ENCODE data around the gene SLC39A1. TPM values are rescaled to one million over a fixed set of nuclear protein-coding genes. Genes with fewer than 3 reads are reported as not detected.
"Not testable (repeated sequence)": the region's sequence is repeated elsewhere in the genome, so short reads cannot be mapped to it uniquely, and the experiment has no call there.

The SLC39A1 gene, protein sequence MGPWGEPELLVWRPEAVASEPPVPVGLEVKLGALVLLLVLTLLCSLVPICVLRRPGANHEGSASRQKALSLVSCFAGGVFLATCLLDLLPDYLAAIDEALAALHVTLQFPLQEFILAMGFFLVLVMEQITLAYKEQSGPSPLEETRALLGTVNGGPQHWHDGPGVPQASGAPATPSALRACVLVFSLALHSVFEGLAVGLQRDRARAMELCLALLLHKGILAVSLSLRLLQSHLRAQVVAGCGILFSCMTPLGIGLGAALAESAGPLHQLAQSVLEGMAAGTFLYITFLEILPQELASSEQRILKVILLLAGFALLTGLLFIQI
- 142 TPM for polyA plus RNA-seq (2013, experiment 1 of 4)
- polyA plus RNA-seq (2013, experiment 2 of 4), result 146 TPM
- polyA plus RNA-seq (2013, experiment 3 of 4), result 108 TPM
- polyA plus RNA-seq (2013, experiment 4 of 4), result 117 TPM

DNA sequence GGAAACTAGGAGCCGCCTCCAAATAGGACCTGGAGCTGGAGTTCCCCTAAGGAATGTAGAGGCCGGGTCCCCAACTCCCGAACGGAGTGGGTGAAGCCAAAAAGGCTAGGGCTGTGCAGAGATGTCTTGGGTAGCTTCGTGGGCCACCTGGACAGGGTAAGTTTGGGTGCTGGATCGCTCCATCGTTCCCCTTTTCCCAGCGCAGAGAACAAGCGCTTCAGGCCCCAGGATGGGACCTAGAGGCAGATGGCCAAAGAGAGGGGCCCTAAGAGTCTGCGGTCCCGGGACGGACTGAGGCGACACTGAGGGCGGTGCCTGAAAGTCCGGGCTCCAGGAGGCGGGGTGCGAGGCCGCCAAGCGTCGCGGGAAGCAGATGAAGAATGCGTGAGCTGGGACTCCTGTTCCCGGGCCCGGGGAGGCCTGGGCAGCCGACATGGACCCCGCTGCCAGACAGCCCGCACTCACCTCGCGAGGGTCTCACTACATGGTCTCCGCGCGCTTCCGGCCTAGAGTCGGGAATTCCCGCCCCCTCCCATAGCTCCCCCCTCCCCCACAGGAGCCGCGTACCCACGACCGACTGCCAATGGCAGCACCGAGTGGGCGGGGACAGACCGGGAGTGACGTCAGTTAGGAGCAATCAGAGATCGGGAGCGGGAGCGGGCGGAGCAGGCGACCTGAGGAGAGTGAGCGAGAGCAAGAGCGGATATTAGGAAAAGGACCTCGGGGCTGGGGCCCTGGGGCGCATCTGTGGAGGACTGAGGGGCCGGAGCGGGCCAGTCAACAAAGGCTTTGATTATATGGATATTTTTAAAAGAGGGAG lies at the start of gene SLC39A1:
TSS of gene SLC39A1 (minus strand) at position 508 of the 820 bp plus-strand sequence. CDS start 822 bp downstream, outside the sequence.
- Histone ChIP-seq H3K4me1 (ENCODE audit: control insufficient read depth, insufficient read depth, low read length) (peaks cover 15% of the 10 kb centered on the region), H3K27me3 (ENCODE audit: control insufficient read depth, insufficient read depth, low read length, poor library complexity, severe bottlenecking) (no peaks in the 10 kb centered on the region), H3K9me3 (ENCODE audit: control insufficient read depth, low read length) (no peaks in the 10 kb centered on the region), H3K36me3 (ENCODE audit: control insufficient read depth, insufficient read depth, low read length) (peaks cover 17% of the 10 kb centered on the region), H3K27ac (ENCODE audit: insufficient read depth, low read depth, low read length, poor library complexity, severe bottlenecking) (peak within 1 kb of the TSS; percentile 96), H3K4me3 (ENCODE audit: insufficient read depth, low read depth, low read length) (peak within 1 kb of the TSS; percentile 83)
- WGBS, 2 experiments, result 0 to 1% methylated on average over 54 of the region's 54 CpGs

DNA sequence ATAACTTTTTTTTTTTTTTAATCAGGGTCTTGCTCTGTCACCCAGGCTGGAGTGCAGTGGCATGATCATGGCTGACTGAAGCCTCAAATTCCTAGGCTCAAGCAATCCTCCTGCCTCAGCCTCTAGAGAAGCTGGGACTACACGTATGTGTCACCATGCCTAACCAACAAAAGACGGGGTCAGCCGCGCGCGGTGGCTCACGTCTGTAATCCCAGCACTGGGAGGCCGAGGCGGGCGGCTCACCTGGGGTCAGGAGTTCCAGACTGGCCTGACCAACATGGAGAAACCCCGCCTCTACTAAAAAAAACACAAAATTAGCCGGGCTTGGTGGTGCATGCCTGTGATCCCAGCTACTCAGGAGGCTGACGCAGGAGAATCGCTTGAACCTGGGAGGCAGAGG lies 49.2 kb upstream of the SLC39A1 start:
- not testable (repeated sequence) for H3K9me3 ChIP-seq (ENCODE audit: control insufficient read depth, low read length); H3K36me3 ChIP-seq (ENCODE audit: control insufficient read depth, insufficient read depth, low read length); H3K27me3 ChIP-seq (ENCODE audit: control insufficient read depth, insufficient read depth, low read length, poor library complexity, severe bottlenecking); H3K4me1 ChIP-seq (ENCODE audit: control insufficient read depth, insufficient read depth, low read length); H3K27ac ChIP-seq (ENCODE audit: insufficient read depth, low read depth, low read length, poor library complexity, severe bottlenecking); H3K4me3 ChIP-seq (ENCODE audit: insufficient read depth, low read depth, low read length)
- WGBS, 2 experiments, result 94 to 95% methylated on average over 14 of the region's 14 CpGs

DNA sequence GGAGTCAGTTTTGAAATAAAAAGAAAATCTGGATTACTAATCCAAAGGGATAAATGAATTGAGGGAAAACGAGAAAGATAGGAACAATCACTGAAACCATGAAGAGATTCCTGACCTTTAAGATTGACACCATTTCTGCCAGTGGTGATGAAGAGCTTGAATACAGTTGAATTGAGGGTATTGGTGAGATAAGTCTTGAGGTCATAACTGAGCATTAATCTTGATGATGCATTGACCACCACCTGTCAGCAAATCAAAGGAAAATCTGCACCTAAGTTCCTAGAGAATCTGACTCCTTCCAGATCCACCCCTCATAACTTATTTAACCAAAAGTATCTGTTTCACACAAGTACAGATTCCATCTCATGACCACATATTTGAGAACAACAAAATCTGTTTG lies 48.8 kb upstream of the SLC39A1 start:
- Histone ChIP-seq H3K36me3 (ENCODE audit: control insufficient read depth, insufficient read depth, low read length) (no peaks in the 10 kb centered on the region), H3K27me3 (ENCODE audit: control insufficient read depth, insufficient read depth, low read length, poor library complexity, severe bottlenecking) (no peaks in the 10 kb centered on the region), H3K4me1 (ENCODE audit: control insufficient read depth, insufficient read depth, low read length) (no peaks in the 10 kb centered on the region), H3K9me3 (ENCODE audit: control insufficient read depth, low read length) (no peaks in the 10 kb centered on the region), H3K4me3 (ENCODE audit: insufficient read depth, low read depth, low read length) (no peak overlapping the region), H3K27ac (ENCODE audit: insufficient read depth, low read depth, low read length, poor library complexity, severe bottlenecking) (no peak overlapping the region)
- 88 to 93% methylated on average over 1 of the region's 1 CpG for WGBS, 2 experiments

GRCh38 chr1:154006136-154006535 lies 42.8 kb upstream of the SLC39A1 start:
- H3K4me1 ChIP-seq (ENCODE audit: control insufficient read depth, insufficient read depth, low read length), result no peaks in the 10 kb centered on the region
- no peaks in the 10 kb centered on the region for H3K36me3 ChIP-seq (ENCODE audit: control insufficient read depth, insufficient read depth, low read length)
- H3K9me3 ChIP-seq (ENCODE audit: control insufficient read depth, low read length), result no peaks in the 10 kb centered on the region
- H3K27me3 ChIP-seq (ENCODE audit: control insufficient read depth, insufficient read depth, low read length, poor library complexity, severe bottlenecking), result no peaks in the 10 kb centered on the region
- 93 to 100% methylated on average over 3 of the region's 3 CpGs for WGBS, 2 experiments
- H3K4me3 ChIP-seq (ENCODE audit: insufficient read depth, low read depth, low read length), result no peak overlapping the region
- H3K27ac ChIP-seq (ENCODE audit: insufficient read depth, low read depth, low read length, poor library complexity, severe bottlenecking), result no peak overlapping the region

- Histone ChIP-seq H3K9me3 (ENCODE audit: control insufficient read depth, low read length) (no peaks in the 10 kb centered on the region), H3K4me1 (ENCODE audit: control insufficient read depth, insufficient read depth, low read length) (no peaks in the 10 kb centered on the region), H3K27me3 (ENCODE audit: control insufficient read depth, insufficient read depth, low read length, poor library complexity, severe bottlenecking) (no peaks in the 10 kb centered on the region), H3K4me3 (ENCODE audit: insufficient read depth, low read depth, low read length) (no peak overlapping the region), H3K27ac (ENCODE audit: insufficient read depth, low read depth, low read length, poor library complexity, severe bottlenecking) (no peak overlapping the region), H3K36me3 (ENCODE audit: control insufficient read depth, insufficient read depth, low read length) (peaks cover 3% of the 10 kb centered on the region)
- WGBS, 2 experiments, result 90 to 96% methylated on average over 3 of the region's 4 CpGs
These were observed 37.1 kb upstream of the SLC39A1 start for GRCh38 chr1:154000420-154000819.

DNA sequence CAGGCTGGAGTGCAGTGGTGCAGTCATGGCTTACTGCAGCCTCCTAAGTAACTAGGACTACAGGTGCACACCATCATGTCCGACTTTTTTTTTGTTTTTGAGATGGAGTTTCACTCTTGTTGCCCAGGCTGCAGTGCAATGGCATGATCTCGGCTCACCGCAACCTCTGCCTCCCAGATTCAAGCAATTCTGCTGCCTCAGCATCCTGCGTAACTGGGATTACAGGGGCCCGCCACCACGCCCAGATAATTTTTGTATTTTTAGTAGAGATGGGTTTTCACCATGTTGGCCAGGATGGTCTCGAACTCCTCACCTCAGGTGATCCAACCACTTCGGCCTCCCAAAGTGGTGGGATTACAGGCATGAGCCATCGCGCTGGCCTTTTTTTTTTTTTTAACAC lies 33.5 kb upstream of the SLC39A1 start:
- H3K27ac ChIP-seq (ENCODE audit: insufficient read depth, low read depth, low read length, poor library complexity, severe bottlenecking); H3K4me1 ChIP-seq (ENCODE audit: control insufficient read depth, insufficient read depth, low read length); H3K27me3 ChIP-seq (ENCODE audit: control insufficient read depth, insufficient read depth, low read length, poor library complexity, severe bottlenecking); H3K9me3 ChIP-seq (ENCODE audit: control insufficient read depth, low read length); H3K4me3 ChIP-seq (ENCODE audit: insufficient read depth, low read depth, low read length): not testable (repeated sequence)
- H3K36me3 ChIP-seq (ENCODE audit: control insufficient read depth, insufficient read depth, low read length), result peaks cover 22% of the 10 kb centered on the region
- WGBS, 2 experiments, result 94 to 95% methylated on average over 10 of the region's 10 CpGs

- Histone ChIP-seq H3K27ac (ENCODE audit: insufficient read depth, low read depth, low read length, poor library complexity, severe bottlenecking) (no peak overlapping the region), H3K4me3 (ENCODE audit: insufficient read depth, low read depth, low read length) (no peak overlapping the region), H3K36me3 (ENCODE audit: control insufficient read depth, insufficient read depth, low read length) (peaks cover 27% of the 10 kb centered on the region), H3K9me3 (ENCODE audit: control insufficient read depth, low read length) (no peaks in the 10 kb centered on the region), H3K4me1 (ENCODE audit: control insufficient read depth, insufficient read depth, low read length) (peaks cover 5% of the 10 kb centered on the region), H3K27me3 (ENCODE audit: control insufficient read depth, insufficient read depth, low read length, poor library complexity, severe bottlenecking) (no peaks in the 10 kb centered on the region)
- WGBS, 2 experiments, result 96 to 98% methylated on average over 11 of the region's 11 CpGs
These were observed 32.3 kb upstream of the SLC39A1 start for GRCh38 chr1:153995640-153996039.

DNA sequence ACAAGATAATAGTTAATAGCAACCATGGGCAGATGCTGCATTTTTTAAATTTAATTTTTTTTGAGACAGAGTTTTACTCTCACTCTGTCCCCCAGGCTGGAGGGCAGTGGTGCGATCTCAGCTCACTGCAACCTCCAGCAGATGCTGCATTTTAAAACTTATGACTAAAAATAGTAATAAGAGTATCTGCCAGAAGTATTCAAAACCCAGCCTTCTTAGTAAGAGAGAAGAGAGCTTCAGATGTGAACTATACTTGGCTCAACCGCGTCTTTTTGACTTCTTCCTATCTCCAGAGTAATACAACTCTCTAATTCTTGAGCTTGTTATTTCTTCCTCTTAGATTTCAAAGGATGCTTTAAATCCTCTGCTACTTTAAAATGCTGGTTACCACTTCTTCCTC lies 31.9 kb upstream of the SLC39A1 start:
- Histone ChIP-seq H3K27ac (ENCODE audit: insufficient read depth, low read depth, low read length, poor library complexity, severe bottlenecking) (no peak overlapping the region), H3K4me1 (ENCODE audit: control insufficient read depth, insufficient read depth, low read length) (peaks cover 5% of the 10 kb centered on the region), H3K9me3 (ENCODE audit: control insufficient read depth, low read length) (no peaks in the 10 kb centered on the region), H3K36me3 (ENCODE audit: control insufficient read depth, insufficient read depth, low read length) (peaks cover 27% of the 10 kb centered on the region), H3K4me3 (ENCODE audit: insufficient read depth, low read depth, low read length) (no peak overlapping the region), H3K27me3 (ENCODE audit: control insufficient read depth, insufficient read depth, low read length, poor library complexity, severe bottlenecking) (no peaks in the 10 kb centered on the region)
- 97 to 98% methylated on average over 2 to 3 of the region's 3 CpGs for WGBS, 2 experiments

GRCh38 chr1:153991806-153992205 lies 28.5 kb upstream of the SLC39A1 start:
- peaks cover 27% of the 10 kb centered on the region for H3K36me3 ChIP-seq (ENCODE audit: control insufficient read depth, insufficient read depth, low read length)
- H3K27ac ChIP-seq (ENCODE audit: insufficient read depth, low read depth, low read length, poor library complexity, severe bottlenecking), result no peak overlapping the region
- H3K27me3 ChIP-seq (ENCODE audit: control insufficient read depth, insufficient read depth, low read length, poor library complexity, severe bottlenecking), result no peaks in the 10 kb centered on the region
- peak overlapping the region; percentile 90 for H3K4me3 ChIP-seq (ENCODE audit: insufficient read depth, low read depth, low read length)
- WGBS, 2 experiments, result 97 to 99% methylated on average over 2 of the region's 2 CpGs
- no peaks in the 10 kb centered on the region for H3K9me3 ChIP-seq (ENCODE audit: control insufficient read depth, low read length)
- H3K4me1 ChIP-seq (ENCODE audit: control insufficient read depth, insufficient read depth, low read length), result peaks cover 5% of the 10 kb centered on the region

GRCh38 chr1:153991151-153991630 lies 27.9 kb upstream of the SLC39A1 start:
- Histone ChIP-seq H3K4me1 (ENCODE audit: control insufficient read depth, insufficient read depth, low read length) (peaks cover 5% of the 10 kb centered on the region), H3K4me3 (ENCODE audit: insufficient read depth, low read depth, low read length) (peak overlapping the region; percentile 90), H3K9me3 (ENCODE audit: control insufficient read depth, low read length) (no peaks in the 10 kb centered on the region), H3K36me3 (ENCODE audit: control insufficient read depth, insufficient read depth, low read length) (peaks cover 27% of the 10 kb centered on the region), H3K27me3 (ENCODE audit: control insufficient read depth, insufficient read depth, low read length, poor library complexity, severe bottlenecking) (no peaks in the 10 kb centered on the region), H3K27ac (ENCODE audit: insufficient read depth, low read depth, low read length, poor library complexity, severe bottlenecking) (peak overlapping the region; percentile 83)
- WGBS, 2 experiments, result 19 to 26% methylated on average over 7 to 8 of the region's 9 CpGs

Data from ectodermal cell (in vitro differentiated cells).